ENCODE data around the gene ZNF747. TPM values are rescaled to one million over a fixed set of nuclear protein-coding genes. Genes with fewer than 3 reads are reported as not detected.

ZNF747 gene
- total RNA-seq, 1 donor from 2014 or later = 5.7 TPM

Other genes with a start within 250 kb of the ZNF747 start
- gene CD2BP2, start 179.6 kb downstream of the ZNF747 start, total RNA-seq = 34.6 and 43.3 TPM in 2 replicates
- 32.2 and 43.0 TPM in 2 replicates for gene TBC1D10B, start 164.4 kb downstream of the ZNF747 start, total RNA-seq
- gene MYL11, start 160.1 kb downstream of the ZNF747 start, total RNA-seq = not detected in 2 replicates
- gene SEPTIN1, start 152.3 kb downstream of the ZNF747 start, total RNA-seq = 0.13 TPM in 1 of 2 replicates, not detected in the other
- 13.6 and 15.6 TPM in 2 replicates for gene ZNF48, start 139.4 kb downstream of the ZNF747 start, total RNA-seq
- 7.9 and 8.4 TPM in 2 replicates for gene ZNF771, start 127.3 kb downstream of the ZNF747 start, total RNA-seq
- gene DCTPP1, start 104.8 kb downstream of the ZNF747 start, total RNA-seq = 37.5 and 38.2 TPM in 2 replicates
- 16.6 and 18.3 TPM in 2 replicates for gene SEPHS2, start 89.0 kb downstream of the ZNF747 start, total RNA-seq
- gene ITGAL, start 62.1 kb downstream of the ZNF747 start, total RNA-seq = under 0.01 TPM in 1 of 2 replicates, not detected in the other
- gene ZNF768, start 8.3 kb downstream of the ZNF747 start, total RNA-seq = 21.2 and 21.6 TPM in 2 replicates
- 4.3 and 4.5 TPM in 2 replicates for gene ZNF764, start 23.5 kb upstream of the ZNF747 start, total RNA-seq
- gene ZNF688, start 36.9 kb upstream of the ZNF747 start, total RNA-seq = 6.7 and 7.4 TPM in 2 replicates
- 8.0 and 9.4 TPM in 2 replicates for gene ZNF785, start 50.8 kb upstream of the ZNF747 start, total RNA-seq
- 4.3 and 5.0 TPM in 2 replicates for gene ZNF689, start 75.5 kb upstream of the ZNF747 start, total RNA-seq
- 6.7 and 11.1 TPM in 2 replicates for gene PRR14, start 116.1 kb upstream of the ZNF747 start, total RNA-seq
- gene FBRS, start 123.6 kb upstream of the ZNF747 start, total RNA-seq = 12.4 and 14.0 TPM in 2 replicates
- 33.4 and 42.6 TPM in 2 replicates for gene SRCAP, start 164.3 kb upstream of the ZNF747 start, total RNA-seq
- gene PHKG2, start 213.6 kb upstream of the ZNF747 start, total RNA-seq = 20.9 and 21.2 TPM in 2 replicates
- gene CFAP119, start 227.2 kb upstream of the ZNF747 start, total RNA-seq = 1.3 and 1.6 TPM in 2 replicates
- gene RNF40, start 227.5 kb upstream of the ZNF747 start, total RNA-seq = 63.8 and 99.4 TPM in 2 replicates